SK-N-MC (cell line): ENCODE results near the gene C10orf62.

ENCODE experiments used
- EZH2 ChIP-seq: fragments of 200-600 bp; sonication (generic); IDR thresholded peaks from one replicate; pipeline ENCODE4 v1.6.1; 2017; ENCODE audit warnings: antibody characterized with exemption
- POLR2AphosphoS5 ChIP-seq: IDR thresholded peaks from 2 replicates; pipeline ENCODE4 v1.6.1; 2012; ENCODE audit warnings: mild to moderate bottlenecking, low read depth, low read length, borderline replicate concordance

DNA sequence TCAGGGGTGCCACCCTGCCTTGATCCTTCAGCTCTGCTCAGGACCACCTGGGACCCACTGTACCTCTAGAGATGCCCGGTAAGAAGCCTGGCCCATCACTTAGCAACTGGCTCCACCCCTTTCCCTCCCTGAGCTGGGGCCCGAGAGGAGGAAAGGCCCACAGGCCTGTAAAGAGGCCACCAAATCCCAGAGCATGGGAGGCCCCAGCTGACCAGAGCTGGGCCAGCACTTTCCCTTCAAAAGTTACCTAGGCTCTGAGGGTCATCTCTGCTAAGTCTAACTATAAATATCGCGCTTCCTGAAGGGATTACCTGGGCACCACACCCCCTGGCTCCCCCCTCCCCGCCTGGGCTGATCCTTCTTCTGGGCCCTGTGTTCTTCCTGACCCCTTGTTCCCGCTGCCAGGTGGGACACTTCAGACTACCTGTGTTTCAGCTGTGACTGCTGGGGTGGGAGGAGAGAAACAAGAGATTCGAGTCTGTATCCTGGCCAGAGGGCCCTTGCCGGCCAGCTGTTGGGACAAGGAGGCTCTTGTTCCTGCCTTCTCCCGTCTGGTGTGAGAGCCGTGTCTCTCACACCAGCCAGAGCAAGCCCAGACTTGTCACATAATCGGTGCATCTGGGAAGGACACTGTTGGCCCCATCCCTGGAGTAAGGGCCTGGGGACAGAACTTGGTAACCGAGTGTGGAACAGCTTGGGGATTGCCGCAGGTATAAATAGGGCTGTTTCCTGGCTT, 39.8 kb upstream of the C10orf62 start:
- TF ChIP-seq POLR2AphosphoS5 = no peak
- no peak for TF ChIP-seq EZH2
